HUES64 (cell line): ENCODE data around the gene TSACC.
"Not testable (repeated sequence)": the region's sequence is repeated elsewhere in the genome, so short reads cannot be mapped to it uniquely, and the experiment has no call there.

Experiments
- H3K27ac ChIP-seq: 2 replicates; pipeline ENCODE4 v1.7.0; 2013; ENCODE audit warnings: low read depth, low read length, inconsistent platforms
- H3K27me3 ChIP-seq: 2 replicates; pipeline ENCODE4 v1.6.1; 2013; ENCODE audit warnings: mild to moderate bottlenecking, low read length; ENCODE audit not compliant: insufficient read depth
- H3K36me3 ChIP-seq: 2 replicates; pipeline ENCODE4 v1.6.1; 2013; ENCODE audit warnings: mild to moderate bottlenecking, low read length; ENCODE audit not compliant: insufficient read depth
- H3K4me1 ChIP-seq: 2 replicates; pipeline ENCODE4 v1.6.1; 2013; ENCODE audit warnings: mild to moderate bottlenecking, low read length, moderate library complexity; ENCODE audit not compliant: insufficient read depth
- H3K4me3 ChIP-seq: 2 replicates; pipeline ENCODE4 v1.5.1; 2013; ENCODE audit warnings: mild to moderate bottlenecking, low read length, moderate library complexity
- H3K9ac ChIP-seq: 2 replicates; pipeline ENCODE4 v1.6.1; 2013; ENCODE audit warnings: mild to moderate bottlenecking, low read depth, low read length
- H3K9me3 ChIP-seq: 2 replicates; pipeline ENCODE4 v1.6.1; 2013; ENCODE audit warnings: low read depth, low read length; ENCODE audit not compliant: insufficient read depth
- WGBS: fragments of 150-250, 120-280 bp; methylation state at CpG from one replicate; pipeline ENCODE4 v1.1.7; 2013; ENCODE audit warnings: missing lambda C conversion rate; 5-methylcytosine and 5-hydroxymethylcytosine counted together

TSACC gene

DNA sequence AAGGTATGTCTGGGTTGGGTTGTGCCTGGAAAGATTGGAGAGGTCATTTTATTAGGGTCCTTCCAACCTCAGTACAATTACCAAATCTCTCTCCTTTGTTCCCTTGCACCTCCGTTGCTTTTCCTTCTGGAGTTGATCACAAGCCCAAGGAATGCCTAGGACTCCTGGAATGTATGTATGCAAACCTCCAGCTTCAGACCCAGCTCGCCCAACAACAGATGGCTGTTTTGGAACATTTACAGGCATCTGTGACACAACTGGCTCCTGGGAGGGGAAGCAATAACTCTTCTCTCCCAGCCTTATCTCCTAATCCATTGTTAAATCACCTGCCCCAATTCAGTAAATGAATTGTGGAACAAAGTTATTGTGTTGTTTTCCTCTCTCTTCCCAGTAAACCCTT lies 8.3 kb downstream of the TSACC start:
- H3K27ac ChIP-seq, result no peak overlapping the region

DNA sequence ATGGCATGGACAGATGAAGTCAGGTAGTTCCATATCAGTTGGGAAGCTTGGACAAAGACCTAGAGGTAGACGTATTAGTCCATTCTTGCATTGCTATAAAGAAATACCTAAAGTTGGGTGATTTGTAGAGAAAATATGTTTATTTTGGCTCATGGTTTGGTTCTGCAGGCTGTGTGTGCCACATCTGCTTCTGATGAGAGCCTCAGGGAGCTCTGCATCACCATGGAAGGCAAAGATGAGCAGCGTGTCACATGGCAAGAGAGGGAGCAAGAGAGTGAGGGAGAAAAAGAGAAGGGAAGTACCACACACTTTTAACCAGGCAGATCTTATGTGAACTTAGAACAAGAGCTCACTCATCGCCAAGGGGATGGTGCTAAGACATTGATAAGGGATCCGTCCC lies 9.0 kb downstream of the TSACC start:
- Histone ChIP-seq H3K4me1 (0 out of 2 replicates have a peak, but pooled peaks cover 3% of the 10 kb centered on the region), H3K36me3 (no peaks in the 10 kb centered on the region), H3K4me3 (no peak overlapping the region), H3K27me3 (no peaks in the 10 kb centered on the region), H3K27ac (no peak overlapping the region), H3K9ac (no peak overlapping the region), H3K9me3 (no peaks in the 10 kb centered on the region)
- 89% methylated on average over 4 of the region's 4 CpGs for WGBS

More for the DNA sequence above, 8.3 kb downstream of the TSACC start:
- 51% methylated on average over 2 of the region's 2 CpGs for WGBS
- H3K9ac ChIP-seq, result no peak overlapping the region
- H3K9me3 ChIP-seq, result no peaks in the 10 kb centered on the region
- 0 out of 2 replicates have a peak, but pooled peaks cover 3% of the 10 kb centered on the region for H3K4me1 ChIP-seq
- H3K36me3 ChIP-seq, result no peaks in the 10 kb centered on the region
- H3K27me3 ChIP-seq, result no peaks in the 10 kb centered on the region
- H3K4me3 ChIP-seq, result no peak overlapping the region

DNA sequence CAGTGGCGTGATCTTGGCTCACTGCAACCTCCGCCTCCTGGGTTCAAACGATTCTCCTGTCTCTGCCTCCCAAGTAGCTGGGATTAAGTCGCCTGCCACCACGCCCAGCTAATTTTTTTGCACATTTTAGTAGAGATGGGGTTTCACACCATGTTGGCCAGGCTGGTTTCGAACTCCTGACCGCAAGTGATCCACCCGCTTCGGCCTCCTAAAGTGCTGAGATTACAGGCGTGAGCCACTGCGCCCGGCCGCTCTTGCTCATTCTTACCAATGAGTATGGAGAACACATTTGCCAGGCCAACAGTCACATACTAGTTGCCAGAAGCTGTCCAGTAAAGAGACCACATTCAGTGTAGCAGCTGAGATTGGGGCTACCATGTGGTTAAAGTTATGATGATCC lies 14.2 kb downstream of the TSACC start:
- not testable (repeated sequence) for H3K27me3 ChIP-seq

DNA sequence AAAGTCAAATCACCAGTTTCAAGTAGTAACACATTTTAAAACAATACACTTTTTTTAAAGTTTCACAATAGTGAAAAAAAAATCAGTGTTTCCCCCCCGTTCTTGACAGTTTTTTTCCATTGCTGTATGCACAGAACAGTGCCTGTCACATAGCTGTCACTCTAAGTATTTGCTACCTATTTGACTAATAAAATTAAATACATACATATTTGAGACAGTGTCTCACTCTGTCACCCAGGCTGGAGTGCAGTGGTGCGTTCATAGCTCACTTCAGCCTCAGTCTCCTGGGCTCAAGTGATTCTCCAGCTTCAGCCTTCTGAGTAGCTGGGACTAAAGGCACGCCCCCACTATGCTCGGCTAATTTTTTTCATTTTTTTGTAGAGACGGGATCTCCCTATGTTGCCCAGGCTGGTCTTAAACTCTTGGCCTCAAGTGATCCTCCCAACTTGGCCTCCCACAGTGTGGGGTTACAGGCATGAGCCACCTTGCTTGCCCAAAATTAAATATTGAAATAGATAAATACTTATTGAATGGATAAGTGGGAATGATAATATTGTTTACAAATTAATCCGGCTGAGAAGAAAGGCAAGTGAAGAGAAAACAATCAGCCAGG lies 18.0 kb downstream of the TSACC start:
- Histone ChIP-seq H3K4me3 (peak overlapping the region; percentile 58; the same call in 1 of the 2 replicates), H3K27me3 (peaks cover 4% of the 10 kb centered on the region), H3K4me1 (no peaks in the 10 kb centered on the region), H3K27ac (no peak overlapping the region), H3K36me3 (no peaks in the 10 kb centered on the region), H3K9me3 (no peaks in the 10 kb centered on the region), H3K9ac (no peak overlapping the region; the same call in 1 of the 2 replicates)
- 72% methylated on average over 6 of the region's 6 CpGs for WGBS

More for the DNA sequence above, 14.2 kb downstream of the TSACC start:
- H3K27ac ChIP-seq, H3K4me1 ChIP-seq, H3K9ac ChIP-seq, H3K9me3 ChIP-seq, H3K36me3 ChIP-seq, H3K4me3 ChIP-seq: not testable (repeated sequence)
- WGBS, result 94% methylated on average over 13 of the region's 13 CpGs

DNA sequence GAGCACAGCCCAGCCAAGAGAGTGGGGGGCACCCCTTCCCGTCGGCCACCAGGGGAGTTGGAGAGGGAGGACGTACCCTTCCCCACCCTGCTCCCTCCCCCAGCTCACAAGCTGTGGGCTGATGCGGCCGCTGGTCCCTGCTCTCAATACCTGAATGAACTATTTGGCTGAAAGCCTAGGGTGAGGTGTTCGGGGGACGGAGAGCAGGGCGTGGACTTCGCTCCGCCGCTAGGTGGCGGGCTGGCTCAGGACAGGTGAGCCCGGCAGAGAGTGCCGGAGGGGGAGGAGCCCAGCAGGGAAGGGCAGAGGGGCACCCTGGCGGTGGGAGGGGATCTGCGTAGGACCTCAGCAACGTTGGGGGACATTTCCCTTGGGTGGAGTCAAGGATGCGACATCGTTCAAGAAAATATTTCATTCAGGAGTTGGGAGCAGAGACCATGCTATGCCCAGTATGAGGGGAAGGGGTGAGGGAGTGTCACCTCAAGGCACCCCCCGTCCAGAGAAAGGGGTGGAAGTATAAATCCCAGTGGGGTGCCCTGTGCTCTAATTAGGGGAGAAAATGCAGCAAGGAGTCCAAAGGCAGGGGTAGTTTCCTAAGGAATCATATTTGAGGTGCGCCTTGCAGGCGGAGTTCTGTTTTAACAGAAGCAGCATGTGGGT lies 18.7 kb downstream of the TSACC start:
- WGBS, result 10% methylated on average over 20 of the region's 22 CpGs
- Histone ChIP-seq H3K4me3 (peak overlapping the region; percentile 58), H3K9me3 (no peaks in the 10 kb centered on the region), H3K36me3 (no peaks in the 10 kb centered on the region), H3K4me1 (no peaks in the 10 kb centered on the region), H3K9ac (no peak overlapping the region; the same call in 1 of the 2 replicates), H3K27ac (no peak overlapping the region), H3K27me3 (peaks cover 4% of the 10 kb centered on the region)

DNA sequence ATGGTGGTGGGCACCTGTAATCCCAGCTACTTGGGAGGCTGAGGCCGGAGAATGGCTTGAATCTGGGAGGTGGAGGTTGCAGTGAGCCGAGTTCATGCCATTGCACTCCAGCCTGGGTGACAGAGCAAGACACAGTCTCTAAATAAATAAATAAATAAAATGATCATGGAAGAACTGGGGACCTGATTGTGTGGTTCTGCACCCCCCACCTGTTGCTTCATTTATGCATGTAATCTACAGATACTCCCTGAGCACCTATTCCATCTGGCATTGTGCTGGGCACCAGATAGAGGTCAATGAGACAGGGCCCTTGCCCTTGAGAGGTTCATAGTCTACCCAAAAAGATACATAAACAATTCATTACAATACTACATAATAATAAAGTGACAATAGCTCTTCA lies 19.7 kb downstream of the TSACC start:
- Histone ChIP-seq H3K4me1 (no peaks in the 10 kb centered on the region), H3K4me3 (no peak overlapping the region), H3K36me3 (no peaks in the 10 kb centered on the region), H3K27ac (no peak overlapping the region), H3K9me3 (no peaks in the 10 kb centered on the region), H3K27me3 (peaks cover 4% of the 10 kb centered on the region), H3K9ac (no peak overlapping the region)
- 94% methylated on average over 2 of the region's 2 CpGs for WGBS

DNA sequence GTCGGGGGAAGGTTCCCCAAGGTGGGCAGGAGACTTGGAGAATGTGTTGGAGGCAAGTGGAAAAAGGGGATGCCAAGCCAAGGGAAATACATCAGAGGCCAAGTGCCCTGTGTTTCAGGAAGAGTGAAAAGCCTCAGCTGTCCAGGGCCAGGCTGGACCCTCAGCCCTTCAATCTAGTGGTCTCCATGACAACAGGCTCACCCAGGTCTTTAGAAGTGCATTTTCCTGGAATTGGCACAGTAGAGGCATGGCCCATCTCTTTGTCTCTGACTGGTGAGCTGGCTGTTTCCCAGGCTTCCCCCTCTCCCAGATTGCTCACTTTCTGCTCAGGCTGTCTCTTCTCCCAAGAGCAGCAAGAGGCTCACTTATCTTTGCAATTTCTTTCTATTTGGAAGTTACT lies 20.3 kb downstream of the TSACC start:
- Histone ChIP-seq H3K27me3 (peaks cover 4% of the 10 kb centered on the region), H3K9me3 (no peaks in the 10 kb centered on the region), H3K36me3 (no peaks in the 10 kb centered on the region), H3K9ac (no peak overlapping the region), H3K27ac (no peak overlapping the region), H3K4me3 (no peak overlapping the region), H3K4me1 (no peaks in the 10 kb centered on the region)
- 83% methylated on average over 1 of the region's 1 CpG for WGBS

DNA sequence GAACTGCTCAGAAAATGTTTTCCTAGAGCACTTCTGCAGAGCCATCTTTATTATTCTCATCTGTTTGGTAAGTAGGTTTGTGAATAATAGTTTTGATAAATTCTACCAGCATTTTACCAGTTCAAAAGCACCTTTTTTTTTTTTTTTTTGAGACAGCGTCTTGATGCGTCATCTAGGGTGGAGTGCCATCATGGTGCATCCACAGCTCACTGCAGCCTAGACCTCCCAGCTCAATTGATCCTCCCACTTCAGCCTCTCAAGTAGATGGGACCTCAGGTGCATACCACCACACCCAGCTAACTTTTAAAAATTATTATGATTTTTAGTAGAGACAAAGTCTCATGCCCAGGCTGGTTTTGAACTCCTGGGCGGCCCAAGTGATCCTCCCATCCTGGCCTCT lies 20.9 kb downstream of the TSACC start:
- no peak overlapping the region for H3K4me3 ChIP-seq
- H3K9me3 ChIP-seq, result no peaks in the 10 kb centered on the region
- no peak overlapping the region for H3K9ac ChIP-seq
- no peak overlapping the region for H3K27ac ChIP-seq
- H3K36me3 ChIP-seq, result no peaks in the 10 kb centered on the region
- H3K4me1 ChIP-seq, result no peaks in the 10 kb centered on the region
- WGBS, result 93% methylated on average over 3 of the region's 3 CpGs
- H3K27me3 ChIP-seq, result peaks cover 4% of the 10 kb centered on the region

DNA sequence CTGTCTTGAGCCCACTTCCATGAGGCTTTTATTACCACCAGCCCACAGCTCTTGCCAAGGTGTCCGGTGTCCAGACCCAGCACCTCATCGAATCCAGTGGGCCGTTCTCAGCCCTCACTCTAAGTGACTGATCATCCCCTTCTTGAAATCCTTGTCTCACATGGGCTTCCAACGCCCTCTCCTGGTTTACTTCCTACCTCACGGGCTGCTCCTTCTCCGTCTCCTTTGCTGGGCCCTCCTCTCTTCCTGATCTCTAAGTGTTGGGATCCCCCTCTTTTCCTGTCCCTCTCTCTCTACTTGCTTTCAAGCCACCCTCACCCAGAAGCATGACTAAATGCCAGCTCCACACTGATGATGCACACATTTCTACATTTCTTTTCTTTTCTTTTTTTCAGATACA lies 21.6 kb downstream of the TSACC start:
- Histone ChIP-seq H3K4me3 (no peak overlapping the region), H3K27ac (no peak overlapping the region), H3K36me3 (no peaks in the 10 kb centered on the region), H3K9me3 (no peaks in the 10 kb centered on the region), H3K27me3 (peaks cover 4% of the 10 kb centered on the region), H3K9ac (no peak overlapping the region), H3K4me1 (no peaks in the 10 kb centered on the region)
- WGBS, result 42% methylated on average over 6 of the region's 6 CpGs

DNA sequence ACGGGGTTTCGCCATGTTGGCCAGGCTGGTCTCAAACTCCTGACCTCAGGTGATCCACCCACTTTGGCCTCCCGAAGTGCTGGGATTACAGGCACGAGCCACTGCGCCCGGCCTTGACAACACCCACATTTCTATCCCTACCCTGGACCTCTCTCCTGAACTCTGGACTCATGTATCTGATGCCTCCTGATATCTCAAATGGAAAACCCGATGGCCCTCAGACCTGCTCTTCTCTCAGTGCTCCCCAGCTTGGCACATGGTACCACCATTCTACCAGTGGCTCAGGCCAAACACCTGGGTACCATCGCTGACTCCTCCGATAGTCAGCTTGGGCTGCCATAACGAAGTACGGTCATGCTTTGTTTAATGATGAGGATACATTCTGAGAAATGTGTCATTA lies 22.2 kb downstream of the TSACC start:
- Histone ChIP-seq H3K9me3 (no peaks in the 10 kb centered on the region), H3K27me3 (peaks cover 4% of the 10 kb centered on the region)
- 92% methylated on average over 11 of the region's 11 CpGs for WGBS

DNA sequence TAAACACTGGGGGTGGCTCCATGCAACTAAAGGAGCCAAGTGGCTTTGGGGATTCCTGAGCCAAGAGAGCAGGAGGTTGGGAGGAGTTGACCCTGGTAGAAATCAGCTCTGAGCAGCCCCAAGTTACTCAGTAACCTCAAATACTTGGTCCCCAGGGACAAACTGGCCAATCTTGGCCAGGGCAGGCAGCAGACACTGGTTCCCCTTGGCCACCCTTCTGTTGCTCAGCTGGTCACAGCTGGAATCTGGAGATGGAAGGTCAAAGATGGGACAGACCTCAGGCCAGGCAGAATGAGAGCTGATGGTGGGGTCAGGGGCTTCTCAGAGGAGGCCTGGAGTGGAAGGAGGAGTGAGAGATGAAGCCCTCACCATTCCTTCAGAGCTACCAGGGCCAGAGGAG lies 27.4 kb downstream of the TSACC start:
- Histone ChIP-seq H3K4me1 (peaks cover 6% of the 10 kb centered on the region; the same call in 1 of the 2 replicates), H3K27ac (no peak overlapping the region)

More for the DNA sequence above, 22.2 kb downstream of the TSACC start:
- Histone ChIP-seq H3K9ac (no peak overlapping the region), H3K4me3 (no peak overlapping the region), H3K27ac (no peak overlapping the region), H3K36me3 (no peaks in the 10 kb centered on the region), H3K4me1 (no peaks in the 10 kb centered on the region)

More for the DNA sequence above, 27.4 kb downstream of the TSACC start:
- Histone ChIP-seq H3K9ac (no peak overlapping the region), H3K9me3 (no peaks in the 10 kb centered on the region), H3K27me3 (peaks cover 24% of the 10 kb centered on the region), H3K4me3 (no peak overlapping the region), H3K36me3 (no peaks in the 10 kb centered on the region)
